Measurements from ENCODE around the gene PTGFRN. TPM values are rescaled to one million over a fixed set of nuclear protein-coding genes. Genes with fewer than 3 reads are reported as not detected.
A peak's percentile ranks its signal among the peaks of the same experiment; 100 is the strongest.

Gene PTGFRN
- total and polyA plus RNA-seq, 10 donors, result 1.7 to 17.4 (median 10.6) TPM

- no peak for TF ChIP-seq CTCF (IDR thresholded peaks at IDR 0.05 in 8 of 11, conservative IDR thresholded peaks at IDR 0.05 in 3 of 11)
- no peak for TF ChIP-seq POLR2AphosphoS5 (IDR thresholded peaks at IDR 0.05)
- TF ChIP-seq POLR2A (IDR thresholded peaks at IDR 0.05), result no peak
- no peaks in the 10 kb centered on the region for H3K36me3 ChIP-seq
- no peak for DNase-seq
- H3K4me3 ChIP-seq, result no peak overlapping the region
- H3K27ac ChIP-seq, result peak overlapping the region in 1 of 8 donors; percentile 36
- WGBS, 5 donors, result 84 to 93% (median 86%) methylated on average over 7 of the region's 7 CpGs
- no peaks in the 10 kb centered on the region for H3K27me3 ChIP-seq (replicated peaks in 1 of 7)
- H3K9me3 ChIP-seq, result no peaks in the 10 kb centered on the region
- H3K4me1 ChIP-seq, result peaks cover 0 to 20% (median 0%) of the 10 kb centered on the region in 6 donors
- intact Hi-C loops (cut with DNase I; ENCODE audit: low total_unique reads), result no loop called here
Measured at GRCh38 chr1:116993286-116993685, 83.6 kb downstream of the PTGFRN start.

- peaks cover 0 to 20% (median 0%) of the 10 kb centered on the region in 6 donors for H3K4me1 ChIP-seq
- intact Hi-C loops (cut with DNase I; ENCODE audit: low total_unique reads), result no loop called here
- H3K27ac ChIP-seq, result no peak overlapping the region
- no peaks in the 10 kb centered on the region for H3K36me3 ChIP-seq
- no peaks in the 10 kb centered on the region for H3K27me3 ChIP-seq (replicated peaks in 1 of 7)
- no peaks in the 10 kb centered on the region for H3K9me3 ChIP-seq
- TF ChIP-seq POLR2AphosphoS5 (IDR thresholded peaks at IDR 0.05) (no peak), CTCF (IDR thresholded peaks at IDR 0.05 in 8 of 11, conservative IDR thresholded peaks at IDR 0.05 in 3 of 11) (no peak), POLR2A (IDR thresholded peaks at IDR 0.05) (no peak)
- WGBS, 5 donors, result 52 to 83% (median 69%) methylated on average over 2 of the region's 2 CpGs
- DNase-seq, result no peak
- no peak overlapping the region for H3K4me3 ChIP-seq
Measured at GRCh38 chr1:116994411-116994810, 84.7 kb downstream of the PTGFRN start.

- no peak for TF ChIP-seq CTCF (IDR thresholded peaks at IDR 0.05 in 8 of 11, conservative IDR thresholded peaks at IDR 0.05 in 3 of 11)
- TF ChIP-seq POLR2AphosphoS5 (IDR thresholded peaks at IDR 0.05), result no peak
- no peak for TF ChIP-seq POLR2A (IDR thresholded peaks at IDR 0.05)
- intact Hi-C loops (cut with DNase I; ENCODE audit: low total_unique reads), result no loop called here
- Histone ChIP-seq H3K4me3 (no peak overlapping the region), H3K4me1 (peaks cover 0 to 28% (median 11%) of the 10 kb centered on the region in 6 donors), H3K27me3 (replicated peaks in 1 of 7) (no peaks in the 10 kb centered on the region), H3K27ac (no peak overlapping the region), H3K36me3 (no peaks in the 10 kb centered on the region), H3K9me3 (no peaks in the 10 kb centered on the region)
- no peak for DNase-seq
- 95 to 100% (median 98%) methylated on average over 1 of the region's 1 CpG for WGBS, 5 donors
Measured at GRCh38 chr1:116997066-116997465, 87.3 kb downstream of the PTGFRN start.

GRCh38 chr1:116997636-116998035 is 87.9 kb downstream of the PTGFRN start:
- H3K36me3 ChIP-seq, result no peaks in the 10 kb centered on the region
- peaks cover 0 to 34% (median 14%) of the 10 kb centered on the region in 6 donors for H3K4me1 ChIP-seq
- no peak for DNase-seq
- TF ChIP-seq POLR2AphosphoS5 (IDR thresholded peaks at IDR 0.05), result no peak
- TF ChIP-seq POLR2A (IDR thresholded peaks at IDR 0.05), result no peak
- no peak for TF ChIP-seq CTCF (IDR thresholded peaks at IDR 0.05 in 8 of 11, conservative IDR thresholded peaks at IDR 0.05 in 3 of 11)
- intact Hi-C loops (cut with DNase I; ENCODE audit: low total_unique reads), result no loop called here
- no peak overlapping the region for H3K4me3 ChIP-seq
- H3K27me3 ChIP-seq (replicated peaks in 1 of 7), result no peaks in the 10 kb centered on the region
- no peak overlapping the region for H3K27ac ChIP-seq
- no peaks in the 10 kb centered on the region for H3K9me3 ChIP-seq

Data from spleen (tissue), 11 donors.